A549 (cell line): ENCODE data around the gene PARD3B. TPM values are rescaled to one million over a fixed set of nuclear protein-coding genes. Genes with fewer than 3 reads are reported as not detected.

Experiments used
- ATAC-seq, 2 experiments: fragments of 200-7000 bp in 1 of 2; fragments of >200 bp in 1 of 2; cut with Nextera tagmentation in 1 of 2; cut with Tn5 transposase in 1 of 2; 3 replicates each; pipeline versions ENCODE4 v1.8.0 to v1.9.1; 2018 to 2020; ENCODE audit warnings: mild to moderate bottlenecking in 1 of 2, moderate library complexity in 1 of 2
- CTCF ChIA-PET: fragments of 300-600 bp; sonication (Branson Sonifier 250); formaldehyde crosslinking; extraction: SDS; loops from one replicate; lab custom pipeline; 2021; ENCODE audit warnings: antibody characterized with exemption, inconsistent platforms; lab: Yijun Ruan, JAX
- POLR2A ChIA-PET: fragments of 350-600 bp; formaldehyde crosslinking; extraction: SDS; loops from one replicate; lab custom pipeline; 2021; ENCODE audit warnings: antibody characterized with exemption, inconsistent platforms; lab: Yijun Ruan, JAX
- DNase-seq, 2 experiments: peaks; one replicate each; pipeline versions ENCODE4 v3.0.0 to v3.0.0-alpha.2; 2011 to 2016; ENCODE audit warnings: low read depth in 1 of 2, low spot score in 1 of 2
- FAIRE-seq: peaks from 2 replicates; lab custom pipeline; 2011; peaks lifted over from hg19 to GRCh38; lab: Jason Lieb, UNC
- H3K27ac ChIP-seq, 2 experiments: fragments of >200 bp; sonication (Bioruptor Twin); formaldehyde crosslinking; 3 replicates each; pipeline ENCODE4 v1.5.1; 2016 to 2017
- H3K4me1 ChIP-seq: fragments of >200 bp; sonication (Bioruptor Twin); formaldehyde crosslinking; 3 replicates; pipeline ENCODE4 v1.6.1; 2016
- H3K4me2 ChIP-seq: fragments of >200 bp; sonication (Bioruptor Twin); formaldehyde crosslinking; 3 replicates; pipeline ENCODE4 v1.6.1; 2016
- H3K4me3 ChIP-seq: fragments of >200 bp; sonication (Bioruptor Twin); formaldehyde crosslinking; 3 replicates; pipeline ENCODE4 v1.5.1; 2016
- H3K9me3 ChIP-seq: fragments of >200 bp; sonication (Bioruptor Twin); formaldehyde crosslinking; 3 replicates; pipeline ENCODE4 v1.6.1; 2016
- CBX8 ChIP-seq: fragments of 200-600 bp; sonication (generic); IDR thresholded peaks from 2 replicates; pipeline ENCODE4 v1.6.1; 2016
- MYC ChIP-seq: IDR thresholded peaks from 2 replicates; pipeline ENCODE4 v1.6.1; 2012; ENCODE audit warnings: mild to moderate bottlenecking, inconsistent platforms, low read length, improper control_type of control experiment, borderline replicate concordance
- POLR2A ChIP-seq: IDR thresholded peaks from 2 replicates; pipeline ENCODE4 v1.6.1; 2012; ENCODE audit warnings: mild to moderate bottlenecking, low read length
- RAD21 ChIP-seq, 2 experiments: fragments of >200 bp in 1 of 2; sonication (Bioruptor Twin) in 1 of 2; formaldehyde crosslinking in 1 of 2; IDR thresholded peaks in 1 of 2; conservative IDR thresholded peaks in 1 of 2; 2 replicates in 1 of 2; 3 replicates in 1 of 2; pipeline ENCODE4 v1.6.1; 2012 to 2018; ENCODE audit warnings: inconsistent platforms in 1 of 2
- RARB ChIP-seq: fragments of 250-450 bp; sonication (Bioruptor Pico); IDR thresholded peaks from 2 replicates; pipeline ENCODE4 v1.8.0; 2021; ENCODE audit warnings: mild to moderate bottlenecking, moderate library complexity
- RNF2 ChIP-seq: fragments of 200-600 bp; sonication (generic); IDR thresholded peaks from 2 replicates; pipeline ENCODE4 v1.6.1; 2016; ENCODE audit warnings: low read depth, mild to moderate bottlenecking, antibody characterized with exemption, moderate library complexity, borderline replicate concordance
- SREBF2 ChIP-seq: fragments of 450-650 bp; IDR thresholded peaks from 2 replicates; pipeline ENCODE4 v1.6.1; 2014; ENCODE audit warnings: mild to moderate bottlenecking, moderate library complexity
- ZSCAN20 ChIP-seq: fragments of 250-450 bp; sonication (Bioruptor Pico); IDR thresholded peaks from 2 replicates; pipeline ENCODE4 v1.8.0; 2022; ENCODE audit warnings: mild to moderate bottlenecking, moderate library complexity
- WGBS: methylation state at CpG from one replicate; pipeline ENCODE4 v1.1.6; 2017; ENCODE audit errors: missing lambda C conversion rate; 5-methylcytosine and 5-hydroxymethylcytosine counted together
- polyA plus RNA-seq, 4 experiments: library from polyadenylated mRNA; depleted of rRNA in 3 of 4; stranded (reverse); fragments of >200 nt; fragmentation: RNase III in 1 of 4; extraction: RNeasy Plus Mini Kit Qiagen cat#74134 plus additional on column Dnase treatment in 1 of 4; gene quantifications; 2 replicates in 3 of 4; 3 replicates in 1 of 4; pipeline ENCODE4 v1.2.3, GENCODE V29; 2011 to 2017
- TF ChIP-seq, protein P1 (sequence below): fragments of 450-650 bp; IDR thresholded peaks from 2 replicates; pipeline ENCODE4 v1.6.1; 2014; ENCODE audit warnings: antibody characterized with exemption
- TF ChIP-seq, protein P2 (sequence below): fragments of 250-450 bp; sonication (Bioruptor Pico); IDR thresholded peaks from 2 replicates; pipeline ENCODE4 v1.5.0; 2021; ENCODE audit warnings: mild to moderate bottlenecking, moderate library complexity, borderline replicate concordance
- TF ChIP-seq, protein P3 (sequence below): IDR thresholded peaks from 2 replicates; pipeline ENCODE4 v1.6.1; 2012; ENCODE audit warnings: low read depth, borderline replicate concordance
- TF ChIP-seq, protein P4 (sequence below): fragments of 200-600 bp; sonication (generic); IDR thresholded peaks from 2 replicates; pipeline ENCODE4 v1.6.1; 2016; ENCODE audit warnings: antibody characterized with exemption, mild to moderate bottlenecking, moderate library complexity
- TF ChIP-seq, protein P5 (sequence below): fragments of >200 bp; sonication (Bioruptor Twin); formaldehyde crosslinking; IDR thresholded peaks from 2 replicates; pipeline ENCODE4 v1.6.1; 2016
- TF ChIP-seq, protein P6 (sequence below): fragments of 250-450 bp; sonication (Bioruptor Pico); IDR thresholded peaks from 2 replicates; pipeline ENCODE4 v1.5.0; 2020; ENCODE audit warnings: low read depth, mild to moderate bottlenecking, moderate library complexity
- TF ChIP-seq, protein P7 (sequence below): fragments of >200 bp; sonication (Bioruptor Twin); formaldehyde crosslinking; IDR thresholded peaks from 3 replicates; pipeline ENCODE4 v1.6.1; 2016

Gene PARD3B
- polyA plus RNA-seq, 2 of the 4 experiments (the other 2 are of a cell fraction), result 1.2 to 2.4 TPM

DNA sequence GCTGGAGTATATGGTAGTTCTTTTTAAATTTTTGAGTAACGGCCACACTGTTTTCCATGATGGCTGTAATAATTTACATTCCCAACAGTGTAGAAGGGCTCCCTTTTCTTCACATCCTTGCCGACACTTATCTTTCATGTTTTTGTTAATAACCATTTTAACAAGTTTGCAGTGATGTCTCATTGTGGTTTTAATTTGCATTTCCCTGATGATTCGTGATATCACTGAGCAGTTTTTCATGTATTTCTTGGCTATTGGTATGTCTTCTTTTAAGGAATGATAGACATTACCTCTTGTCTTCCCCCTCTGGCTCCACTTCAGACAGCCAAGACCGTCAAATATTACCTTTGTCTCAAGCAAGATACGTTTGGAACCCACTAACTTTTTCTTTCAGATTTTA lies 765.9 kb downstream of the PARD3B start:
- Histone ChIP-seq H3K9me3 (no peaks in the 10 kb centered on the region), H3K27ac (no peak overlapping the region), H3K4me1 (no peaks in the 10 kb centered on the region), H3K4me2 (no peak overlapping the region), H3K4me3 (no peak overlapping the region)
- CTCF ChIA-PET, result no interaction called here
- TF ChIP-seq MYC (no peak), RARB (no peak), SREBF2 (no peak), CBX8 (no peak), ZSCAN20 (CRISPR knock-in tag) (no peak)
- TF ChIP-seq, protein P1, sequence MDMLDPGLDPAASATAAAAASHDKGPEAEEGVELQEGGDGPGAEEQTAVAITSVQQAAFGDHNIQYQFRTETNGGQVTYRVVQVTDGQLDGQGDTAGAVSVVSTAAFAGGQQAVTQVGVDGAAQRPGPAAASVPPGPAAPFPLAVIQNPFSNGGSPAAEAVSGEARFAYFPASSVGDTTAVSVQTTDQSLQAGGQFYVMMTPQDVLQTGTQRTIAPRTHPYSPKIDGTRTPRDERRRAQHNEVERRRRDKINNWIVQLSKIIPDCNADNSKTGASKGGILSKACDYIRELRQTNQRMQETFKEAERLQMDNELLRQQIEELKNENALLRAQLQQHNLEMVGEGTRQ, result no peak
- TF ChIP-seq, protein P2, sequence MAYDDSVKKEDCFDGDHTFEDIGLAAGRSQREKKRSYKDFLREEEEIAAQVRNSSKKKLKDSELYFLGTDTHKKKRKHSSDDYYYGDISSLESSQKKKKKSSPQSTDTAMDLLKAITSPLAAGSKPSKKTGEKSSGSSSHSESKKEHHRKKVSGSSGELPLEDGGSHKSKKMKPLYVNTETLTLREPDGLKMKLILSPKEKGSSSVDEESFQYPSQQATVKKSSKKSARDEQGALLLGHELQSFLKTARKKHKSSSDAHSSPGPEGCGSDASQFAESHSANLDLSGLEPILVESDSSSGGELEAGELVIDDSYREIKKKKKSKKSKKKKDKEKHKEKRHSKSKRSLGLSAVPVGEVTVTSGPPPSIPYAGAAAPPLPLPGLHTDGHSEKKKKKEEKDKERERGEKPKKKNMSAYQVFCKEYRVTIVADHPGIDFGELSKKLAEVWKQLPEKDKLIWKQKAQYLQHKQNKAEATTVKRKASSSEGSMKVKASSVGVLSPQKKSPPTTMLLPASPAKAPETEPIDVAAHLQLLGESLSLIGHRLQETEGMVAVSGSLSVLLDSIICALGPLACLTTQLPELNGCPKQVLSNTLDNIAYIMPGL, result no peak
- POLR2A ChIA-PET, result no interaction called here
- no peak for DNase-seq
- WGBS, result 43% methylated on average over 5 of the region's 5 CpGs
- ATAC-seq, result no peak
- no peak for FAIRE-seq

DNA sequence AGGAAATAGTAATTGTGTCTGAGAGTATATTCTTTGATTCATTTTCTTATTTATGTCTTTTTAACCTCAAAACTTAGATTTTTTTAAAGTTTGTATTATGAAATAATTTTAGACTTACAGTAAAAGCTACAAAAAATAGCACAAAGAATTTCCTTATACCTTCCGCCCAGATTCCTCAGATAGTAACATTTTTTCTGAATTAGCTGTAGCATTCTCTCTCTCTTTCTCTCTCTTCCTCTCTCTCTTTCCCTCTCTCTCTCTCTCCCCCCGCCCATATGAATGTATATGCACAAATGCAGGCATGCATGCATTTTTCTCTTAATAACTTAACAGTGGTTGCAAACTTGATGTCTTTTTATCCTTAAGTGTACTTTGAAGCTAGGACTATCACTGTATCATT lies 776.0 kb downstream of the PARD3B start:
- Histone ChIP-seq H3K4me2 (no peak overlapping the region), H3K9me3 (no peaks in the 10 kb centered on the region), H3K27ac (no peak overlapping the region), H3K4me1 (no peaks in the 10 kb centered on the region), H3K4me3 (no peak overlapping the region)
- WGBS, result 44% methylated on average over 2 of the region's 2 CpGs
- CTCF ChIA-PET, result no interaction called here
- FAIRE-seq (no peak), DNase-seq (no peak), ATAC-seq (no peak)
- POLR2A ChIA-PET, result no interaction called here
- TF ChIP-seq RNF2 (no peak), POLR2A (no peak)
- TF ChIP-seq, protein P3, sequence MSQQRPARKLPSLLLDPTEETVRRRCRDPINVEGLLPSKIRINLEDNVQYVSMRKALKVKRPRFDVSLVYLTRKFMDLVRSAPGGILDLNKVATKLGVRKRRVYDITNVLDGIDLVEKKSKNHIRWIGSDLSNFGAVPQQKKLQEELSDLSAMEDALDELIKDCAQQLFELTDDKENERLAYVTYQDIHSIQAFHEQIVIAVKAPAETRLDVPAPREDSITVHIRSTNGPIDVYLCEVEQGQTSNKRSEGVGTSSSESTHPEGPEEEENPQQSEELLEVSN, result no peak
- TF ChIP-seq, protein P4, sequence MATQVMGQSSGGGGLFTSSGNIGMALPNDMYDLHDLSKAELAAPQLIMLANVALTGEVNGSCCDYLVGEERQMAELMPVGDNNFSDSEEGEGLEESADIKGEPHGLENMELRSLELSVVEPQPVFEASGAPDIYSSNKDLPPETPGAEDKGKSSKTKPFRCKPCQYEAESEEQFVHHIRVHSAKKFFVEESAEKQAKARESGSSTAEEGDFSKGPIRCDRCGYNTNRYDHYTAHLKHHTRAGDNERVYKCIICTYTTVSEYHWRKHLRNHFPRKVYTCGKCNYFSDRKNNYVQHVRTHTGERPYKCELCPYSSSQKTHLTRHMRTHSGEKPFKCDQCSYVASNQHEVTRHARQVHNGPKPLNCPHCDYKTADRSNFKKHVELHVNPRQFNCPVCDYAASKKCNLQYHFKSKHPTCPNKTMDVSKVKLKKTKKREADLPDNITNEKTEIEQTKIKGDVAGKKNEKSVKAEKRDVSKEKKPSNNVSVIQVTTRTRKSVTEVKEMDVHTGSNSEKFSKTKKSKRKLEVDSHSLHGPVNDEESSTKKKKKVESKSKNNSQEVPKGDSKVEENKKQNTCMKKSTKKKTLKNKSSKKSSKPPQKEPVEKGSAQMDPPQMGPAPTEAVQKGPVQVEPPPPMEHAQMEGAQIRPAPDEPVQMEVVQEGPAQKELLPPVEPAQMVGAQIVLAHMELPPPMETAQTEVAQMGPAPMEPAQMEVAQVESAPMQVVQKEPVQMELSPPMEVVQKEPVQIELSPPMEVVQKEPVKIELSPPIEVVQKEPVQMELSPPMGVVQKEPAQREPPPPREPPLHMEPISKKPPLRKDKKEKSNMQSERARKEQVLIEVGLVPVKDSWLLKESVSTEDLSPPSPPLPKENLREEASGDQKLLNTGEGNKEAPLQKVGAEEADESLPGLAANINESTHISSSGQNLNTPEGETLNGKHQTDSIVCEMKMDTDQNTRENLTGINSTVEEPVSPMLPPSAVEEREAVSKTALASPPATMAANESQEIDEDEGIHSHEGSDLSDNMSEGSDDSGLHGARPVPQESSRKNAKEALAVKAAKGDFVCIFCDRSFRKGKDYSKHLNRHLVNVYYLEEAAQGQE, result no peak
- TF ChIP-seq, protein P5, sequence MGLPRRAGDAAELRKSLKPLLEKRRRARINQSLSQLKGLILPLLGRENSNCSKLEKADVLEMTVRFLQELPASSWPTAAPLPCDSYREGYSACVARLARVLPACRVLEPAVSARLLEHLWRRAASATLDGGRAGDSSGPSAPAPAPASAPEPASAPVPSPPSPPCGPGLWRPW, result no peak
- TF ChIP-seq, protein P6, sequence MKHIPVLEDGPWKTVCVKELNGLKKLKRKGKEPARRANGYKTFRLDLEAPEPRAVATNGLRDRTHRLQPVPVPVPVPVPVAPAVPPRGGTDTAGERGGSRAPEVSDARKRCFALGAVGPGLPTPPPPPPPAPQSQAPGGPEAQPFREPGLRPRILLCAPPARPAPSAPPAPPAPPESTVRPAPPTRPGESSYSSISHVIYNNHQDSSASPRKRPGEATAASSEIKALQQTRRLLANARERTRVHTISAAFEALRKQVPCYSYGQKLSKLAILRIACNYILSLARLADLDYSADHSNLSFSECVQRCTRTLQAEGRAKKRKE (CRISPR knock-in tag), result no peak

DNA sequence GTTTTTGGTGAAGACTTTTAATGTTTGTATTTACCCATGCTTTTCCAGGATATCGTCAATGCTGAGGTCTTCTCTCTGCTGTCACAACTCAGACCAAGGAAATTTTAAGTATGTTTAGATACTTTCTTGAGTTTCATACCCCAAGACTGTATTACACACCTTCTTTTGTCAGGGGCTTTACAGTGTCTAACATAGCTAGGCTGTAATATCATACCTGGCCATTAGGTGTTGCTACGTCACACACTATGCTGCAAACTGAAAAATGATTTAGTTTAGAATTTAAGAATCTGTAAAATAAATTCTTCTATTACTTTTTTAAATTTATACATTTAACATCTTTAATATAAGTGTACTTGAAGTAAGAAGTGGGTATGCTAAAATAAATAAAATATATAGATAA lies 778.7 kb downstream of the PARD3B start:
- POLR2A ChIA-PET, result no interaction called here
- Histone ChIP-seq H3K4me3 (no peak overlapping the region), H3K27ac (no peak overlapping the region), H3K4me1 (no peaks in the 10 kb centered on the region), H3K4me2 (no peak overlapping the region), H3K9me3 (no peaks in the 10 kb centered on the region)
- WGBS, result 43% methylated on average over 2 of the region's 2 CpGs
- CTCF ChIA-PET, result no interaction called here
- no peak for FAIRE-seq
- TF ChIP-seq, protein P7, sequence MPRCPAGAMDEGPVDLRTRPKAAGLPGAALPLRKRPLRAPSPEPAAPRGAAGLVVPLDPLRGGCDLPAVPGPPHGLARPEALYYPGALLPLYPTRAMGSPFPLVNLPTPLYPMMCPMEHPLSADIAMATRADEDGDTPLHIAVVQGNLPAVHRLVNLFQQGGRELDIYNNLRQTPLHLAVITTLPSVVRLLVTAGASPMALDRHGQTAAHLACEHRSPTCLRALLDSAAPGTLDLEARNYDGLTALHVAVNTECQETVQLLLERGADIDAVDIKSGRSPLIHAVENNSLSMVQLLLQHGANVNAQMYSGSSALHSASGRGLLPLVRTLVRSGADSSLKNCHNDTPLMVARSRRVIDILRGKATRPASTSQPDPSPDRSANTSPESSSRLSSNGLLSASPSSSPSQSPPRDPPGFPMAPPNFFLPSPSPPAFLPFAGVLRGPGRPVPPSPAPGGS, result no peak
- TF ChIP-seq RAD21 (conservative IDR thresholded peaks at IDR 0.05 in 1 of 2, IDR thresholded peaks at IDR 0.05 in 1 of 2), result 0 out of 5 replicates have a peak, but pooled peaks of 1 of the 2 experiments have one; percentile 17
- no peak for DNase-seq
- no peak for ATAC-seq
